Endothelial cell of umbilical vein (primary cell): Measurements from ENCODE around the gene TNFRSF12A. TPM values are rescaled to one million over a fixed set of nuclear protein-coding genes. Genes with fewer than 3 reads are reported as not detected.

Experiments used
- BruUV-seq: library from RNA; stranded (reverse); fragments of 400-500 nt; replicated peaks from 2 replicates; lab custom pipeline; 2021; lab: Mats Ljungman, UMichigan
- CTCF ChIA-PET: fragments of 300-600, 350-600 bp; sonication (Branson Sonifier 250); formaldehyde crosslinking; loops from one replicate; lab custom pipeline; 2021; ENCODE audit warnings: antibody characterized with exemption, inconsistent platforms; lab: Charles Lee
- POLR2A ChIA-PET: fragments of 300-600, 350-600 bp; sonication (Branson Sonifier 250); formaldehyde crosslinking; loops from one replicate; lab custom pipeline; 2021; ENCODE audit warnings: antibody characterized with exemption, inconsistent platforms; lab: Charles Lee
- DNase-seq: peaks from one replicate; pipeline ENCODE4 v3.0.0-alpha.2; 2011; ENCODE audit warnings: low read depth, low spot score
- FAIRE-seq: peaks from 2 replicates; lab custom pipeline; 2011; peaks lifted over from hg19 to GRCh38; lab: Jason Lieb, UNC
- H2AFZ ChIP-seq: 2 replicates; pipeline ENCODE4 v1.6.0; 2012; ENCODE audit warnings: low read depth, low read length, control low read depth, inconsistent platforms
- H3K27ac ChIP-seq: 2 replicates; pipeline ENCODE4 v1.5.1; 2011; ENCODE audit warnings: low read depth, mild to moderate bottlenecking, control low read depth, low read length, moderate library complexity; ENCODE audit not compliant: insufficient read depth
- H3K27me3 ChIP-seq, 2 experiments: 2 replicates each; pipeline versions ENCODE4 v1.6.0 to v1.6.1; 2011; ENCODE audit warnings: low read length in 2 of 2, mixed read lengths in 1 of 2; ENCODE audit not compliant: control insufficient read depth in 2 of 2, insufficient read depth in 2 of 2
- H3K36me3 ChIP-seq, 2 experiments: 2 replicates in 1 of 2; 3 replicates in 1 of 2; pipeline ENCODE4 v1.5.1; 2011; ENCODE audit warnings: low read length in 2 of 2, mild to moderate bottlenecking in 1 of 2, moderate library complexity in 1 of 2; ENCODE audit not compliant: control insufficient read depth in 2 of 2, insufficient read depth in 2 of 2; ENCODE audit errors: extremely low read depth in 1 of 2
- H3K4me1 ChIP-seq: 3 replicates; pipeline ENCODE4 v1.5.1; 2011; ENCODE audit warnings: mild to moderate bottlenecking, low read length; ENCODE audit not compliant: control insufficient read depth, insufficient read depth; ENCODE audit errors: extremely low read depth
- H3K4me2 ChIP-seq: 2 replicates; pipeline ENCODE4 v1.6.1; 2011; ENCODE audit warnings: low read length, control low read depth, mixed read lengths; ENCODE audit not compliant: insufficient read depth
- H3K4me3 ChIP-seq, 3 experiments: fragments of 200-600 bp in 1 of 3; sonication (generic), shearing (Covaris generic) in 1 of 3; replicated peaks in 1 of 3; 2 replicates each; pipeline ENCODE4 v1.5.1; 2011 to 2016; ENCODE audit warnings: control low read depth in 3 of 3, low read length in 3 of 3, mild to moderate bottlenecking in 2 of 3, inconsistent platforms in 1 of 3, low read depth in 1 of 3, moderate library complexity in 1 of 3; ENCODE audit not compliant: insufficient read depth in 1 of 3
- H3K79me2 ChIP-seq: 2 replicates; pipeline ENCODE4 v1.6.0; 2012; ENCODE audit warnings: low read length, inconsistent platforms; ENCODE audit not compliant: control insufficient read depth, insufficient read depth
- H3K9ac ChIP-seq: replicated peaks from 2 replicates; pipeline ENCODE3; 2011; ENCODE audit warnings: low read length, control low read depth; ENCODE audit not compliant: insufficient read depth; ENCODE audit errors: extremely low read depth
- H3K9me1 ChIP-seq: replicated peaks from 3 replicates; pipeline ENCODE4 v1.6.0; 2011; ENCODE audit warnings: mild to moderate bottlenecking, low read length; ENCODE audit not compliant: control insufficient read depth, insufficient read depth; ENCODE audit errors: extremely low read depth
- H3K9me3 ChIP-seq: replicated peaks from 2 replicates; pipeline ENCODE4 v1.5.1; 2012; ENCODE audit warnings: low read length, inconsistent platforms; ENCODE audit not compliant: control insufficient read depth, insufficient read depth
- H4K20me1 ChIP-seq: replicated peaks from 2 replicates; pipeline ENCODE3; 2011; ENCODE audit warnings: mild to moderate bottlenecking, low read length; ENCODE audit not compliant: control insufficient read depth, insufficient read depth; ENCODE audit errors: extremely low read depth
- EZH2 ChIP-seq: IDR thresholded peaks from 2 replicates; pipeline ENCODE4 v1.6.1; 2012; ENCODE audit warnings: borderline replicate concordance, low read depth, mild to moderate bottlenecking, moderate library complexity, low read length, inconsistent platforms; ENCODE audit not compliant: severe bottlenecking
- FOS ChIP-seq: IDR thresholded peaks from 2 replicates; pipeline ENCODE4 v1.6.1; 2011; ENCODE audit warnings: mild to moderate bottlenecking, low read length, moderate library complexity, borderline replicate concordance; ENCODE audit not compliant: insufficient read depth
- GATA2 ChIP-seq: IDR thresholded peaks from 2 replicates; pipeline ENCODE4 v1.7.0; 2011; ENCODE audit warnings: low read depth, mild to moderate bottlenecking, moderate library complexity, mixed read lengths, low read length; ENCODE audit not compliant: insufficient read length, insufficient read depth
- JUN ChIP-seq: IDR thresholded peaks from 2 replicates; pipeline ENCODE4 v1.6.1; 2011; ENCODE audit warnings: borderline replicate concordance, low read depth; ENCODE audit not compliant: insufficient read length, insufficient read depth
- MYC ChIP-seq: IDR thresholded peaks from one replicate; pipeline ENCODE4 v1.6.1; 2011; ENCODE audit warnings: mild to moderate bottlenecking, low read depth, low read length
- POLR2A ChIP-seq: IDR thresholded peaks from 2 replicates; pipeline ENCODE4 v1.6.1; 2012; ENCODE audit warnings: low read depth, mild to moderate bottlenecking, control low read depth, low read length
- POLR2AphosphoS5 ChIP-seq: IDR thresholded peaks from 2 replicates; pipeline ENCODE4 v1.6.1; 2012; ENCODE audit warnings: low read depth, mild to moderate bottlenecking, control low read depth, low read length, moderate library complexity; ENCODE audit not compliant: insufficient read depth
- dilution Hi-C: fragments of 300-500 bp; cut with MboI; formaldehyde crosslinking; loops from one replicate; pipeline ENCODE4 v1.15.0; 2019; ENCODE audit warnings: low sequenced_read_pairs; ENCODE audit not compliant: extremely low pct_ligation_motif_present
- intact Hi-C: fragments of 100-400 bp; cut with micrococcal nuclease; formaldehyde crosslinking; loops from one replicate; pipeline ENCODE4 v1.10.0; 2022
- polyA plus RNA-seq, 4 experiments: library from polyadenylated mRNA; depleted of rRNA in 3 of 4; stranded (reverse) in 3 of 4; unstranded in 1 of 4; fragments of >200 nt; gene quantifications; 2 replicates each; pipeline versions ENCODE4 v1.2.1 to v1.2.3, GENCODE V29; 2011 to 2012; ENCODE audit warnings: missing spikeins in 1 of 4
- total RNA-seq: library from RNA; stranded (reverse); gene quantifications from 2 replicates; pipeline ENCODE4 v1.2.3, GENCODE V29; 2021
- TF ChIP-seq, protein P1 (sequence below), 2 donors: IDR thresholded peaks; 1 replicate in 1 of 2; 2 replicates in 1 of 2; pipeline ENCODE4 v1.5.1; 2011; ENCODE audit warnings: low read length in 2 of 2, mild to moderate bottlenecking in 2 of 2, moderate library complexity in 2 of 2, control low read depth in 1 of 2, inconsistent platforms in 1 of 2, low read depth in 1 of 2; ENCODE audit not compliant: insufficient read depth in 1 of 2; ENCODE audit errors: extremely low read depth in 1 of 2
- TF ChIP-seq, protein P2 (sequence below): IDR thresholded peaks from 2 replicates; pipeline ENCODE4 v1.6.1; 2011; ENCODE audit not compliant: insufficient read depth, insufficient read length

TNFRSF12A gene
- total and polyA plus RNA-seq, 2 donors (not counting 3 experiments of a cell fraction or from before 2014, with no cell fraction given), result 162 to 187 TPM

DNA sequence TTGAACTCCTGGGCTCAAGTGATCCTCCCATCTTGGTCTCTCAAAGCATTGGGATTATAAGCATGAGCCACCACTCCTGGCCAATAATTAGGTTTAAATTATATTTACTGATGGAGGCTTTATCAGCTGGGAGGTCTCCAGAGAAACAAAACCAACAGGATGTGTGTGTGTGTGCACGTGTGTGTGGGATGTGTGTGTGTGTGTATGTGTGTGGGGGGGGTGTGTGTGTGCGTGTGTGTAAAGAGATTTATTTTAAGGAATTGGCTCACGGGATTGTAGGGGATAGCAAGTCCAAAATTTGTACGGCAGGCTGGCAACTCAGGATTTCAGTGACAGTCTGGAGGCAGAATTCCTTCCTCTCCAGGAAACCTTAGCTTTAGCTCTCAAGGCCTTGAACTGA is 30.8 kb downstream of the TNFRSF12A start:
- H3K27me3 ChIP-seq, result peaks cover 16 to 27% of the 10 kb centered on the region in 2 experiments
- H4K20me1 ChIP-seq, result no peaks in the 10 kb centered on the region
- no peaks in the 10 kb centered on the region for H3K36me3 ChIP-seq
- ChIA-PET POLR2A (no interaction called here), CTCF (interaction anchor here (1.2 to 14.7 kb wide), 2 partner anchors 20 to 78 kb away, joined by 3 to 200 read pairs; no protein-coding TSS in a partner anchor)
- intact Hi-C loops, result no loop called here
- TF ChIP-seq GATA2 (no peak), EZH2 (no peak), JUN (no peak), FOS (no peak), MYC (no peak), POLR2AphosphoS5 (no peak), POLR2A (no peak)
- TF ChIP-seq, protein P1, sequence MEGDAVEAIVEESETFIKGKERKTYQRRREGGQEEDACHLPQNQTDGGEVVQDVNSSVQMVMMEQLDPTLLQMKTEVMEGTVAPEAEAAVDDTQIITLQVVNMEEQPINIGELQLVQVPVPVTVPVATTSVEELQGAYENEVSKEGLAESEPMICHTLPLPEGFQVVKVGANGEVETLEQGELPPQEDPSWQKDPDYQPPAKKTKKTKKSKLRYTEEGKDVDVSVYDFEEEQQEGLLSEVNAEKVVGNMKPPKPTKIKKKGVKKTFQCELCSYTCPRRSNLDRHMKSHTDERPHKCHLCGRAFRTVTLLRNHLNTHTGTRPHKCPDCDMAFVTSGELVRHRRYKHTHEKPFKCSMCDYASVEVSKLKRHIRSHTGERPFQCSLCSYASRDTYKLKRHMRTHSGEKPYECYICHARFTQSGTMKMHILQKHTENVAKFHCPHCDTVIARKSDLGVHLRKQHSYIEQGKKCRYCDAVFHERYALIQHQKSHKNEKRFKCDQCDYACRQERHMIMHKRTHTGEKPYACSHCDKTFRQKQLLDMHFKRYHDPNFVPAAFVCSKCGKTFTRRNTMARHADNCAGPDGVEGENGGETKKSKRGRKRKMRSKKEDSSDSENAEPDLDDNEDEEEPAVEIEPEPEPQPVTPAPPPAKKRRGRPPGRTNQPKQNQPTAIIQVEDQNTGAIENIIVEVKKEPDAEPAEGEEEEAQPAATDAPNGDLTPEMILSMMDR (IDR thresholded peaks at IDR 0.05; ENCODE audit: extremely low read depth in 1 of 2, insufficient read depth in 1 of 2, low read depth in 1 of 2, low read length in 2 of 2), result no peak
- TF ChIP-seq, protein P2, sequence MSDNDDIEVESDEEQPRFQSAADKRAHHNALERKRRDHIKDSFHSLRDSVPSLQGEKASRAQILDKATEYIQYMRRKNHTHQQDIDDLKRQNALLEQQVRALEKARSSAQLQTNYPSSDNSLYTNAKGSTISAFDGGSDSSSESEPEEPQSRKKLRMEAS, result no peak
- no peaks in the 10 kb centered on the region for H3K79me2 ChIP-seq
- DNase-seq, result no peak
- H3K9me1 ChIP-seq, result no peaks in the 10 kb centered on the region
- H3K9ac ChIP-seq, result no peak overlapping the region
- FAIRE-seq, result no peak
- dilution Hi-C loops, result no loop called here
- no peaks in the 10 kb centered on the region for H3K4me1 ChIP-seq
- no TSS peak for BruUV-seq
- H3K4me2 ChIP-seq, result no peak overlapping the region
- H3K27ac ChIP-seq, result no peak overlapping the region
- H3K4me3 ChIP-seq, result no peak overlapping the region
- no peaks in the 10 kb centered on the region for H3K9me3 ChIP-seq
- H2AFZ ChIP-seq, result no peak overlapping the region
